ENCODE results near the gene FCHO2. TPM values are rescaled to one million over a fixed set of nuclear protein-coding genes. Genes with fewer than 3 reads are reported as not detected.

The FCHO2 gene, protein sequence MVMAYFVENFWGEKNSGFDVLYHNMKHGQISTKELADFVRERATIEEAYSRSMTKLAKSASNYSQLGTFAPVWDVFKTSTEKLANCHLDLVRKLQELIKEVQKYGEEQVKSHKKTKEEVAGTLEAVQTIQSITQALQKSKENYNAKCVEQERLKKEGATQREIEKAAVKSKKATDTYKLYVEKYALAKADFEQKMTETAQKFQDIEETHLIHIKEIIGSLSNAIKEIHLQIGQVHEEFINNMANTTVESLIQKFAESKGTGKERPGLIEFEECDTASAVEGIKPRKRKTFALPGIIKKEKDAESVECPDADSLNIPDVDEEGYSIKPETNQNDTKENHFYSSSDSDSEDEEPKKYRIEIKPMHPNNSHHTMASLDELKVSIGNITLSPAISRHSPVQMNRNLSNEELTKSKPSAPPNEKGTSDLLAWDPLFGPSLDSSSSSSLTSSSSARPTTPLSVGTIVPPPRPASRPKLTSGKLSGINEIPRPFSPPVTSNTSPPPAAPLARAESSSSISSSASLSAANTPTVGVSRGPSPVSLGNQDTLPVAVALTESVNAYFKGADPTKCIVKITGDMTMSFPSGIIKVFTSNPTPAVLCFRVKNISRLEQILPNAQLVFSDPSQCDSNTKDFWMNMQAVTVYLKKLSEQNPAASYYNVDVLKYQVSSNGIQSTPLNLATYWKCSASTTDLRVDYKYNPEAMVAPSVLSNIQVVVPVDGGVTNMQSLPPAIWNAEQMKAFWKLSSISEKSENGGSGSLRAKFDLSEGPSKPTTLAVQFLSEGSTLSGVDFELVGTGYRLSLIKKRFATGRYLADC
- total RNA-seq (2012; rRNA removed) (13.1 and 23.5 TPM in 2 replicates), polyA plus RNA-seq (2012; rRNA removed) (5.6 and 6.1 TPM in 2 replicates), Bru-seq, nascent RNA (percentile 78 among the genes with signal in this experiment), BruChase-seq, experiment 1, labeled RNA remaining after a 6-hour chase (percentile 66 among the genes with signal in this experiment), BruChase-seq, experiment 2, labeled RNA remaining after a 2-hour chase (percentile 74 among the genes with signal in this experiment)
- polyA plus RNA-seq (2012; cell fraction: cytosol; rRNA removed): 1.6 and 3.2 TPM in 2 replicates
- polyA plus RNA-seq (2012; cell fraction: nucleus; rRNA removed; ENCODE audit: low replicate concordance): 5.5 and 13.2 TPM in 2 replicates
- long read RNA-seq, partial matches to known transcripts: 7 of 9 reads
- long read RNA-seq, other reads (novel, unspliced or antisense): 2 of 9 reads

DNA sequence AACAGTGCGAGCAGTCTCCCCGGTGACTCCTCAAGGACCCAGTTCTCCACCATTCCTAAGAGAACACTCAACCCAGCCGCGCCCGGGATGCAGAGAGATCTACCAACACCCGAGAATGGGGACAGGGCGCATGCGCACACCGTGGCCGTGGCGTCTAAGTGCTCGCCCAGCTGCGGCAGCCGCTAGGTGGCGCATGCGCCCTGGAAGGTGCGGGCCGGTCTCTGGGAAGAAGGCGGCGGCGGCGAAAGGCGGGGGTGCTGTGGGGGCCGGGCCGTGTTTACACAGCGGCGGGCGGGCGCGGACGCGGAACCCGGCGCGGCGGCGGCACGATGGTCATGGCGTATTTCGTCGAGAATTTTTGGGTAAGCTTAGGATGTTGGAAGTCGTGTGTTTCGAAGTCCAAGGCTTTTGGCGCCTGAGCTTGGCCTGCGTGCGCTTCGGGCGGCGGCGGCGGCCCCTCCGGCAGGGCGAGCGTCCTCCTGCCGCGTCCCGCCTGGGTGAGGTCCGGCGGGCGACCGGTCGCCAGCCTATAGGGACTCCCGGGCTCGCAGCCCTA, at the start of gene FCHO2:
Gene FCHO2 (plus strand): TSS at position 274 of the 556 bp plus-strand sequence. CDS start 56 bp downstream, at position 330.
- Histone ChIP-seq H2BK20ac (ENCODE audit: low read depth, low read length) (peak within 1 kb of the TSS; percentile 11; the same call in 1 of the 2 replicates), H3K14ac (replicated peaks; ENCODE audit: low read depth, low read length) (peak within 1 kb of the TSS; percentile 90), H3K4me1 (ENCODE audit: control insufficient read depth, insufficient read depth, low read length) (peaks cover 13% of the 10 kb centered on the region), H3K18ac (ENCODE audit: low read depth, low read length) (peak within 1 kb of the TSS; percentile 92), H3K27ac (ENCODE audit: insufficient read depth, low read length) (peak within 1 kb of the TSS; percentile 96), H3K79me1 (ENCODE audit: low read depth in 1 of 2, low read length in 2 of 2) (peaks cover 3 to 23% of the 10 kb centered on the region in 2 experiments; a peak in 2 of 4 replicates), H3K4me3 (ENCODE audit: insufficient read depth, low read depth, low read length) (peak within 1 kb of the TSS; percentile 81), H4K20me1 (ENCODE audit: insufficient read depth, low read length) (peaks cover 5% of the 10 kb centered on the region; the same call in 1 of the 2 replicates), H3K36me3 (ENCODE audit: control insufficient read depth, insufficient read depth, low read length) (peaks cover 3% of the 10 kb centered on the region), H3K4ac (ENCODE audit: low read depth, low read length) (peak within 1 kb of the TSS; percentile 95), H2AK5ac (ENCODE audit: low read depth, low read length) (peak within 1 kb of the TSS; percentile 65), H2BK5ac (ENCODE audit: low read depth, low read length, poor library complexity, severe bottlenecking) (peak within 1 kb of the TSS; percentile 93), H3K9me1 (ENCODE audit: insufficient read depth, low read length) (peaks cover 8% of the 10 kb centered on the region), H3K56ac (ENCODE audit: extremely low read depth, insufficient read depth, low read length) (peak within 1 kb of the TSS; percentile 92), H4K5ac (ENCODE audit: low read depth, low read length) (peak within 1 kb of the TSS; percentile 96), H2BK120ac (ENCODE audit: low read depth, low read length) (peak within 1 kb of the TSS; percentile 79), H2AFZ (replicated peaks; ENCODE audit: low read length, poor library complexity) (peak within 1 kb of the TSS; percentile 96), H3K9ac (ENCODE audit: low read depth, low read length) (peak within 1 kb of the TSS; percentile 84), H4K91ac (ENCODE audit: insufficient read depth, low read depth, low read length) (peak within 1 kb of the TSS; percentile 93), H3K27me3 (ENCODE audit: control insufficient read depth, insufficient read depth, low read length) (no peaks in the 10 kb centered on the region), H4K8ac (ENCODE audit: low read depth in 2 of 2, low read length in 2 of 2) (peak within 1 kb of the TSS; percentile 70 to 95), H2BK15ac (ENCODE audit: low read depth, low read length) (peak within 1 kb of the TSS; percentile 26; the same call in 1 of the 3 replicates), H3K23ac (ENCODE audit: low read depth, low read length) (peak within 1 kb of the TSS; percentile 95), H3K4me2 (ENCODE audit: low read depth, low read length) (peak within 1 kb of the TSS; percentile 98), H3K9me3 (ENCODE audit: control insufficient read depth, insufficient read depth, low read length) (no peaks in the 10 kb centered on the region), H2AK9ac (replicated peaks; ENCODE audit: low read depth, low read length, poor library complexity) (peak within 1 kb of the TSS; percentile 93)
- ChIA-PET CTCF (interaction anchor here (0.8 to 0.9 kb wide), 2 partner anchors 125 to 224 kb away, joined by 3 read pairs; no protein-coding TSS in a partner anchor), POLR2A (ENCODE audit: unreplicated experiment) (interaction anchor here (1.2 kb wide), 1 partner anchor 11 kb away, joined by 4 read pairs; no protein-coding TSS in a partner anchor)
- ATAC-seq (ENCODE audit: low read depth): peak; percentile 84
- in situ Hi-C loops (cut with MboI; ENCODE audit: low sequenced_read_pairs) (no loop called here), intact Hi-C loops (cut with micrococcal nuclease) (loop anchor here (1.0 to 5.0 kb wide), 4 partner anchors 246 to 496 kb away; no protein-coding TSS in a partner anchor), dilution Hi-C loops (cut with HindIII; ENCODE audit: low sequenced_read_pairs, unreplicated experiment) (no loop called here)
- DNase-seq: peak; percentile 95
- no TSS peak for BruUV-seq (replicated peaks)
- WGBS, 2 experiments (ENCODE audit: extremely low coverage in 2 of 2, insufficient read length in 1 of 2): 0% methylated on average over 36 of the region's 64 CpGs; no CpG with 5 or more reads in 1 of the 2 experiments
- TF ChIP-seq, protein P1, sequence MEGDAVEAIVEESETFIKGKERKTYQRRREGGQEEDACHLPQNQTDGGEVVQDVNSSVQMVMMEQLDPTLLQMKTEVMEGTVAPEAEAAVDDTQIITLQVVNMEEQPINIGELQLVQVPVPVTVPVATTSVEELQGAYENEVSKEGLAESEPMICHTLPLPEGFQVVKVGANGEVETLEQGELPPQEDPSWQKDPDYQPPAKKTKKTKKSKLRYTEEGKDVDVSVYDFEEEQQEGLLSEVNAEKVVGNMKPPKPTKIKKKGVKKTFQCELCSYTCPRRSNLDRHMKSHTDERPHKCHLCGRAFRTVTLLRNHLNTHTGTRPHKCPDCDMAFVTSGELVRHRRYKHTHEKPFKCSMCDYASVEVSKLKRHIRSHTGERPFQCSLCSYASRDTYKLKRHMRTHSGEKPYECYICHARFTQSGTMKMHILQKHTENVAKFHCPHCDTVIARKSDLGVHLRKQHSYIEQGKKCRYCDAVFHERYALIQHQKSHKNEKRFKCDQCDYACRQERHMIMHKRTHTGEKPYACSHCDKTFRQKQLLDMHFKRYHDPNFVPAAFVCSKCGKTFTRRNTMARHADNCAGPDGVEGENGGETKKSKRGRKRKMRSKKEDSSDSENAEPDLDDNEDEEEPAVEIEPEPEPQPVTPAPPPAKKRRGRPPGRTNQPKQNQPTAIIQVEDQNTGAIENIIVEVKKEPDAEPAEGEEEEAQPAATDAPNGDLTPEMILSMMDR (conservative IDR thresholded peaks at IDR 0.05; ENCODE audit: low read depth, low read length): peak; percentile 81
- TF ChIP-seq MAFK (IDR thresholded peaks at IDR 0.05; ENCODE audit: low read depth, low read length) (no peak), FOS (IDR thresholded peaks at IDR 0.05; ENCODE audit: low read depth, low read length) (no peak), MAZ (IDR thresholded peaks at IDR 0.05; ENCODE audit: borderline replicate concordance, low read depth, low read length) (peak; percentile 22; the same call in 1 of the 2 replicates), SMC3 (IDR thresholded peaks at IDR 0.05; ENCODE audit: low read depth, low read length) (peak; percentile 33), CHD1 (IDR thresholded peaks at IDR 0.05; ENCODE audit: low read depth, low read length) (no peak), RFX5 (IDR thresholded peaks at IDR 0.05; ENCODE audit: low read depth, low read length) (no peak), NFE2L2 (IDR thresholded peaks at IDR 0.05; ENCODE audit: low read depth, low read length) (no peak)
- TF ChIP-seq, protein P2, sequence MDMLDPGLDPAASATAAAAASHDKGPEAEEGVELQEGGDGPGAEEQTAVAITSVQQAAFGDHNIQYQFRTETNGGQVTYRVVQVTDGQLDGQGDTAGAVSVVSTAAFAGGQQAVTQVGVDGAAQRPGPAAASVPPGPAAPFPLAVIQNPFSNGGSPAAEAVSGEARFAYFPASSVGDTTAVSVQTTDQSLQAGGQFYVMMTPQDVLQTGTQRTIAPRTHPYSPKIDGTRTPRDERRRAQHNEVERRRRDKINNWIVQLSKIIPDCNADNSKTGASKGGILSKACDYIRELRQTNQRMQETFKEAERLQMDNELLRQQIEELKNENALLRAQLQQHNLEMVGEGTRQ (IDR thresholded peaks at IDR 0.05; ENCODE audit: low read depth, low read length): no peak

All from IMR-90 (cell line).